GM18517 (cell line): ENCODE results near the gene DBNDD1.
"Not testable (repeated sequence)": the region's sequence is repeated elsewhere in the genome, so short reads cannot be mapped to it uniquely, and the experiment has no call there.

Experiments used
- ATAC-seq: cut with Tn5 transposase; IDR thresholded peaks from one replicate; pipeline ENCODE4 v1.9.1; 2021; ENCODE audit warnings: mild to moderate bottlenecking, moderate library complexity; ENCODE audit not compliant: unreplicated experiment

DBNDD1 gene

DNA sequence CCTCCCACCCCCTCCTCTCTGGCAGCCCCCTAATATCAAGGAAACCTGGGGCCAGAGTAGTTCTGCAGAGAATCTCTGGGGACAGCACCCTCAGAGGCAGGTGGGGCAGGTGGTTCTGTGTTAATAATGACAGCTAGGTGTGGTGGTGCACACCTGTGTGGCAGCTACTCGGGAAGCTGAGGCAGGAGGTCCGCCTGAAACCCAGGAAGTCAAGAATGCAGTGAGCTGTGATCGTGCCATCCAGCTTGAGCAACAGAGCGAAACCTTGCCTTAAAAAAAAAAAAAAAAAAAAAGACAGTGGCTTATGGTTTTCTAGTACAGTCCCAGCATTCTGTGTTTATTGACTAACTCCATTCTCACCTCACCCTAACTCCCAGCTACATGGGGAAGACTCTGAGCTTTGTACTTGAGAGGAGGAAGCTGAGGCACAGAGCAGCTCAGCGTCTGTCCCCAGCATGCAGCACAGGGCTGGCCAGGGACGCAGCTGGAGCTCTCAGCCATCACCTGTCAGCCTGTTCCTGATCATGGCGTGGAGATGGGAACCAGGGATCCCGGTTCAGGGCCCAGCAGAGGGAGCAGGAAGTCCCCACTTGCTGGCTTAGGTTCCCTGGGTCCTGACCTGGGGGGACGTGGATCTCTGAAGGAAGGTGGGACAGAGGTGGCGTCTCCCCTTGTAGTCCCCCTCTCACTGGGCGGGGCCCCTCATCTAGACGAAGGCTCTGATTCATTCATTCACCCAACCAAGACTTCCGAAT, 6.1 kb downstream of the DBNDD1 start:
- ATAC-seq, result no peak

DNA sequence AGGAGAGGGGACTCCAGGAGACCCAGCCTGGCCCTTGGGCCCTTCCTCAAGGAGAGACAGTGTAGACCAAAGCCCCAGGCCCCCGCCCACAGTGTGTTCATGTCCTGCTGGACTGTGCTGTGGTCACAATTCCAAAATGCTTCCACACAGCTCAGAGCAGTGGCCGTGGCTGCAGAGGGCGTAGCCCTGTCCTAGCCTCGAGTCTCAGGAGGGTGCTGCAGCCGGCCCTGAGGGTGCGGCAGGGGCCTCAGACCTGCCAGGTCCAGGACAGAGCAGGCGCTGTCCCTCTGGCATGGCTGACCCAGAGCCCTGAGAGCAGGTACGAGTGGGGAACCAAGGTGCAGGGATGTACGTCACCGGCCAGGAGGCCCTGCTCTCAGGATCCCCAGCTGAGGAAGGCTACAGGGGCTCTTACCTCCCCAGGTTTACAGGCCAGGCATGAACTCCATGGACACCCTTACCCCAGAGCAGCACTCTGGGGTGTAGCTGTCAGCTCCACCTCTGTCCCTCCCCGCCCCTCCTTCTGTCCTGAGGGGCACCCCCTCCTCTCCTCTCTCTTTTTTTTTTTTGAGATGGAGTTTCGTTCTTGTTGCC, 7.3 kb downstream of the DBNDD1 start:
- no peak for ATAC-seq

DNA sequence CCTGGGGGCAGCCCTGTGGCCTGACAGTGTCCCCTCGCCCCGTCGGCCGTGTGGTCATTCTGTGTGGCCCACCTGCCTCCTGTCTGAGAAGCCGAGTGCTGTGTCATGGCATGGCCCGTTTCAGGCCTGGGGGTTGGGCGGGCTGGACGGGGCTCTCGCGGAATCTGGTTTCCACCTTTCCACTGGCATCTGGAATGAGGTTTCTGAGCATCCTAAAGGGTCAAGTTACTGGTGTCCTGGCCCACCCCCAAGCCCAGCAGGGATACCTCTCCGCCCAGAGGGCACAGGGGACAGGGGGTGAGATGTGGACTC, 7.8 kb downstream of the DBNDD1 start:
- ATAC-seq, result no peak

DNA sequence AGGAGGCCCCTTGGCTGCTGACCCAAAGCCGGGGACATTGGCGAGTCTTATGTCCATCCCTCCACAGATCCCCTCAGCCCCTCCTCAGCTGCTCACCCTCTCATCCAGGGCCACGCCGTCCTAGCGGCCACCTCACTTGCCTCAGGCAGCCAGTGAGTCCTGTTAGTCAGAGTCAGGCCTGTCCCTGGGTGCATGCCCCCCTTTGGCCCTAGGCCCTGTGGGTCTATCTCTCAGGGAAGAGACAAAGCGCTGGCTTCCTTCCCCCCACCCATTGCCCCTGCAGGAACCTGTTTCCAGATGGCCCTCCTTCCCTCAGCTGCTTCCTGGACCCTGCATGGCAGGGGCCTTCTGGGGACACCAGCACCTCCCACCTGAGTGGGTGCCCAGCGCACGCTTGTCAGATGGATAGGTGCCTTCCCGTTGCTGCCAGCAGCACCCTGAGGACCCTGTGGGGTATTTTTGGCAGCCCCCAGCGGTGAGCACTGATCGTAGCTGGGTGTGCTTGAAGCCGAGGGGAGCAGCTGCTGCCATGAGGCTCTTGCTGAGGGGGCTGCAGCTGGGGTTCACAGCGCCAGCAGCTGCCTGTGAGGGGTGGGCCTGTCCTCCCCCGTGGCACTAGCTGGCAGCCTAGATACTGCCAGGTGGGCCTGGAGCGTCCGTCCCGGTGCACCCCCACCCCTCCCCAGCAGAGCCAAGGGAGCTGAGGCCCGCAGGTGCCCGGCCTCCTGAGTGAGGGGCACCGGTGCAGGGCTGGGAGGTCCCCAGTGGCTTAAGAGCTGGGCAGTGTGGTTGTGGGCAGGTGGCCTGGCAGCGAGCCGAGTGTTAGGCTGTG, 8.4 kb downstream of the DBNDD1 start:
- no peak for ATAC-seq

DNA sequence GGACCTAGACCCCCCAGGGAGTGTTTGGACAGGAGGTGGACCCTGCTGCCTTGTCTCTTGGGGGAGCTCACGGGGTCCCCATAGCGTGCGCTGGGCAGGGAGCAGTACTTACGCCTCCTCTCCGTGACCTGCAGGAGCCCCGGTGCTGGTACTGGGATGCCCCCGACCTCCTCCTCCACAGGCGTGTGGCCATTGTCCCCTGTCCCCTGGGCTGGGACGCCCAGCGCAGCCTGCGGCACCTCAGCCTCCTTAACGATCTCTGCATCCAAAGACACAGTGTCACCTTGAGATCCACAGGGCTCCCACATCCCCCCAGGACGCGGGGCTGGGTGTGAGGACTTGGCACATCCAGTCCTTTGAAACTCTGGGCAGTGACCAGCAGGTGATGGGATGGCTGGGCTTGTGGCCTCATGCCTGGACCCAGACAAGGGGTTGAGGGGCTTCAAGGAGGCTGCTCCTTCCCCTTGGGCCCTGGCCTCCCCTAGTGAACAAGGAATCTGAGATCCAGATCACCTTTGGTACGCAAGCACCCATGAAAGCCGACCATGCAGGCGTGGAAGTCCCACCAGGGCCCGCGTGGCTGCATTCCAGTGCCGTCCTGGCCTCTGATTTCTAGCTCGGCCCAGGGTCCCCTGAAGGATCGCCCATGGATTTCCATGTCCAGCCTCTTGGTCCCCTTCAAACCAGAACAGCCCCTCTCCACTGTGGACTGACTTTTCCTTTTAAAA, 9.9 kb downstream of the DBNDD1 start:
- ATAC-seq, result no peak

- ATAC-seq, result no peak
Measured at GRCh38 chr16:90008708-90009145, 10.5 kb downstream of the DBNDD1 start.

DNA sequence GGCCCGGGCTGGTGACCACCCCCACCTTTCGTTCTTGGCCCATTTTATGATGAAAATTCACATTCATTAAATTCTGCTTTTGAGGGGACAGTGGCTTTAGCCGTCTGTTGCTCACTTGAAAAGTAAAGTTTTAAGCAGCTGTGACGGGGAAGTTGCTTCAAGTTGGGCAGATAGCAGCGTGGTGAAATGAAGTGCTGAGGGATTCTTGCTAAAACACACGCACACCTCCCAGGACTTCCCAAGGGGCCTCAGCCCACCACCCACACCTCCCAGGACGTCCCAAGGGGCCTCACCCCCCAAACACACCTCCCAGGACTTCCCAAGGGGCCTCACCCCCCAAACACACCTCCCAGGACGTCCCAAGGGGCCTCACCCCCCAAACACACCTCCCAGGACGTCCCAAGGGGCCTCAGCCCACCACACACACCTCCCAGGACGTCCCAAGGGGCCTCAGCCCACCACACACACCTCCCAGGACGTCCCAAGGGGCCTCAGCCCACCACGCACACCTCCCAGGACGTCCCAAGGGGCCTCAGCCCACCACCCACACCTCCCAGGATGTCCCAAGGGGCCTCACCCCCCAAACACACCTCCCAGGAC, 11.5 kb downstream of the DBNDD1 start:
- ATAC-seq, result not testable (repeated sequence)

DNA sequence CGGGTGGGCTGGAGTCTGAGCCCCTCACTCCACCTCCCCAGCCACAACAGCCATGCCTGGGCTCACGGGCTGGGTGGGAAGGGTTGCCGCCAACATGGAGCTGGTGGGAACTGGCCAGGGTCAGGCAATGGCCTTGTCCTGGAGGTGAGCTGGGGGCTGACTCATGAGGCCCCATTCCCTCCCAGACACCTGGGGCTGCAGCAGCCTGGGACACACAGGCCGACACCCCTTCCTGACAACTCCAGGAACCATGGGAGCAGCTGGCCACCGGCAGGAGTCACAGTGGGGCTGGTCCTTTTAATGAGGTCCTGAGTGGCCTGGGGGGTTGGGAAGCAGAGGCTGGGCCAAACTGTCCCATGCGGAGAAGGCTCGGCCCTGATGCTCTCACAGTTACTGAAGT, 12.2 kb downstream of the DBNDD1 start:
- no peak for ATAC-seq

DNA sequence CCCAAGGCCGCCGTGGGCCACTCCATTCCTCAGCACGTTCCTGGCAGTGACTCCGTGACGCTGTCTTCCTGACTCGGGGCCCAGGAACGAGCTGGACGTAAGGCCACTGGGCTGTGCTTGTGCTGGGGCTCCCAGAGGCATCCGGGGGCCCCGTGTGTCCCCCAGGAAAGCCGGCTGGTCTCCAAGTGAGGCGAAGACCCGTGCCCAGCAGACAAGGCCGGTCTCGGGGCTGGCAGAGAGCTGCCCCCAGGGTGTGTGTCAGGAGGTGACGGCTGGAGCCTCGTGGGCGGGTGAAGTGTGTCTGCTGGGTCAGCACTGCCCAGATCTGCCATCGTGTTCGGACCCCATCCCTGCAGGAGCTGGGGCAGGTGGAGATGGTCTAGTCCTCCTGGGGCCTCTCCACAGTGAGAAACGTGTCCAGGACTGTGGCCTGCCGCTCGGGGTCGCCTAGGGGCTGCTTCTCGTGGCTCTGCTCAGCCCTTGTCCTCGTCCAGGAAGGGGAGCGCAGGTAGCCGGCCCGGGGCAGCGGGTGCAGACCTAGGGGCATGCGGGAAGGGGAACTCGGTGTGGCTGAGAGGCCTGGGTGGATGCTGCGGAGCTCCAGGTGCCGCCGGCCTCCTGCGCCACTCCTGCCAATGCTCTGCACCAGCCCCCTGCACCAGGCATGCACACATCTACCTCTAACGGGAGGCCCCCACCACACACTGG, 13.1 kb downstream of the DBNDD1 start:
- no peak for ATAC-seq

DNA sequence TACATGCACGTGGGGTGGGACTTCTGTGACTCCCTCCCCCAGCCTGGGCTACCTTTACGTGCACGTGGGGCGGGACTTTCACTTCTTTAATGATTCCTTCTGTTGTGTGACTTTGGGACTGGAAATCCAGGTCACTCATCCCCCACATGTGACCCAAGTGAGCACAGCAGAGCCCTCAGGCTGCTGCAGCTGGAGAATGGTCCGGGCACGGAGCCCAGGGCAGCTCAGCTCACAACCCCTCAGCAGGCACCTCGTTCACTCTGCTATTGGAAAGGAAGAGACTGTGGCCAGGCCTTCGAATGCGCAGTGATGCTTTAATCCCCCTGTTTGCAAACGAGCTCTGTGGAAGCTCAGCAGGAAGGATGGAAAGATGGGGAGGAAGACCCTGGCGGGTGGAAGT, 14.7 kb downstream of the DBNDD1 start:
- ATAC-seq, result no peak

DNA sequence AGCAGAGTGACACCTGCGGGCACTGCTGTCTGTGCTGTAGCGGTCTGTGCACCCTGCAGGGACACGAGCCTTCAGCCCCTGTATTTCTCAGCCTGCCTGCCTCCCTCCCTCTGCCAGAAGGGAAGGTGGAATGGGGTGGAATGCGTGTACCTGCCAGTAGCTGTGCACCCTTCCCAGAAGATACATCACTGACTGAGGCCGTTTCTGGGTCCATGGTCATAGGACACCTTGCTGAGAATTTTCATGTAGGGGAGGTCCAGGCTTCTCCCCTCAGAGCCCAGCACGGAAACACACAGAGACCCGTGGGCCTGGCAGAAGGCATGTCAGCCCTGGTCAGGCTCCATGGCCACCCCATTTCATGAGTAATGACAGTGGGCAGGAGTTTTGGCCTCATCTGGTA, 16.5 kb downstream of the DBNDD1 start:
- no peak for ATAC-seq

- no peak for ATAC-seq
Measured at GRCh38 chr16:90001761-90002503, 17.3 kb downstream of the DBNDD1 start.

GRCh38 chr16:90000733-90001427, 18.4 kb downstream of the DBNDD1 start:
- no peak for ATAC-seq

DNA sequence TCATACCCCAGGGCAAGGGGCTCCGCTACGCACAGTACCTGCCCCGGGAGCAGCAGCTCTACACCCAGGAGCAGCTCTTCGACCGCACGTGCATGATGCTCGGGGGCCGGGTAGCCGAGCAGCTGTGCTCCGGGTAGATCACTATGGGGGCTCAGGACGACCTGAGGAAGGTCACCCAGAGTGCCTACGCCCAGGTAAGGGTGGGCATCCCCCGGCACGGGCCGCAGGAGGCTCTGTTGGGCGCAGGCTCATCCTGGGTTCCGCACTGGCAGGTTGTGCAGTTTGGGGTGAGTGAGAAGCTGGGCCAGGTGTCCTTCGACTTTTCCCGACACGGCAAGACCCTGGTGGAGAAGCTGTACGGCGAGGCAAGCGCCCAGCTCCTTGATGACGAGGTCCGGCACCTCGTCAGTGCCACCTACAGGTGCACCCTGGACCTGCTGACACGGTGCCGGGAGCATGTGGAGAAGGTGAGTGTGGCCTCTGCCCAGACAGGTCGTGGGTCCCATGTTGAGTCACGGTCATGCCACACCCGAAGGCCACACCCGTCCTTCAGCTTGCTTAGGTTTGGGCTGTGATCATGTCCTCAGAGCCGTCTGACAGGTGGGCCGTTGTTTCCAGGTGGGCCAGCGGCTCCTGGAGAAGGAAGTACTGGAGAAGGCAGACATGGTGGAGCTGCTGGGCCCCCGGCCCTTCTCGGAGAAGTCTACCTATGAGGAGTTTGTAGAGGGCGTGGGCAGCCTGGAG, 19.3 kb downstream of the DBNDD1 start:
- ATAC-seq, result no peak

GRCh38 chr16:89996178-89996489, 23.1 kb downstream of the DBNDD1 start:
- no peak for ATAC-seq

DNA sequence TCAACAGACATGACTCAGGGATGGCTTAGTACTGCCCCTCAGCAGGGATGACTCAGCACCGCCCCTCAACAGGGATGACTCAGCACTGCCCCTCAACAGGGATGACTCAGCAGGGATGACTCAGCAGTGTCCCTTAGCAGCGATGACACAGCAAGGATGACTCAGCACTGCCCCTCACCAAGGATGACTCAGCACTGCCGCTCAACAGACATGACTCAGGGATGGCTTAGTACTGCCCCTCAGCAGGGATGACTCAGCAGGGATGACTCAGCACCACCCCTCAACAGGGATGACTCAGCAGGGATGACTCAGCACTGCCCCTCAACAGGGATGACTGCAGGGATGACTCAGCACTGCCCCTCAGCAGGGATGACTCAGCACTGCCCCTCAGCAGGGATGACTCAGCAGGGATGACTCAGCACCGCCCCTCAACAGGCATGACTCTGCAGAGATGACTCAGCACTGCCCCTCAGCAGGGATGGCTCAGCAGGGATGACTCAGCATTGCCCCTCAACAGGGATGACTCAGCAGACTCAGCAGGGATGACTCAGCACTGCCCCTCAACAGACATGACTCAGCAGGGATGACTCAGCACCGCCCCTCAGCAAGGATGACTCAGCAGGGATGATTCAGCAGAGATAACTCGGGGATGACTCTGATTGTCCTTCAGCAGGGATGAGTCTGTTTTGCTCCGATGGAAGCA, 23.6 kb downstream of the DBNDD1 start:
- not testable (repeated sequence) for ATAC-seq

DNA sequence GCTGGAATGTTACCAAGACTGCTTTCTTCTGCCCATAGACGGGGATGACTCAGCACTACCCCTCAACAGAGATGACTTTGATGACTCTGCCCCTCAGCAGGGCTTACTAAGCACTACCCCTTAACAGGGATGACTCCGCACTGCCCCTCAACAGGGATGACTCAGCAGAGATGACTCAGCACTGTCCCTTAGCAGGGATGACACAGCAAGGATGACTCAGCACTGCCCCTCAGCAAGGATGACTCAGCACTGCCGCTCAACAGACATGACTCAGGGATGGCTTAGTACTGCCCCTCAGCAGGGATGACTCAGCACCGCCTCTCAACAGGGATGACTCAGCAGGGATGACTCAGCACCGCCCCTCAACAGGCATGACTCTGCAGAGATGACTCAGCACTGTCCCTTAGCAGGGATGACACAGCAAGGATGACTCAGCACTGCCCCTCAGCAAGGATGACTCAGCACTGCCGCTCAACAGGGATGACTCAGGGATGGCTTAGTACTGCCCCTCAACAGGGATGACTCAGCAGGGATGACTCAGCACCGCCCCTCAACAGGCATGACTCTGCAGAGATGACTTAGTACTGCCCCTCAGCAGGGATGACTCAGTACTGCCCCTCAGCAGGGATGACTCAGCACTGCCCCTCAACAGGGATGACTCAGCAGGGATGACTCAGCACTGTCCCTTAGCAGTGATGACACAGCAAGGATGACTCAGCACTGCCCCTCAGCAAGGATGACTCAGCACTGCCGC, 24.4 kb downstream of the DBNDD1 start:
- ATAC-seq, result not testable (repeated sequence)
